Natural killer cell (primary cell): ENCODE data around the gene C2orf49. TPM values are rescaled to one million over a fixed set of nuclear protein-coding genes. Genes with fewer than 3 reads are reported as not detected.

Experiments
- ATAC-seq, 3 donors: fragments of 150-1000 bp in 2 of 3; fragments of 200-7000 bp in 1 of 3; cut with Tn5 transposase; 1 replicate in 1 of 3; 2 replicates in 2 of 3; pipeline ENCODE4 v1.10.0; 2021; ENCODE audit warnings: mild to moderate bottlenecking in 2 of 3, moderate library complexity in 2 of 3
- DNase-seq, 2 donors: peaks; one replicate each; pipeline versions ENCODE4 v3.0.0 to v3.0.0-alpha.2; 2013 to 2021; ENCODE audit warnings: mixed read lengths in 1 of 2
- H3K27ac ChIP-seq: one replicate; pipeline ENCODE4 v1.5.1; 2013; ENCODE audit warnings: mild to moderate bottlenecking, low read length
- H3K27me3 ChIP-seq: one replicate; pipeline ENCODE4 v1.6.1; 2013; ENCODE audit warnings: low read length; ENCODE audit not compliant: control insufficient read depth, insufficient read depth
- H3K36me3 ChIP-seq: one replicate; pipeline ENCODE4 v1.6.1; 2013; ENCODE audit warnings: low read length; ENCODE audit not compliant: control insufficient read depth, insufficient read depth
- H3K4me1 ChIP-seq: one replicate; pipeline ENCODE4 v1.6.1; 2013; ENCODE audit warnings: low read length; ENCODE audit not compliant: control insufficient read depth, insufficient read depth
- H3K4me3 ChIP-seq: one replicate; pipeline ENCODE4 v1.5.1; 2013; ENCODE audit warnings: low read length
- H3K9me3 ChIP-seq: one replicate; pipeline ENCODE4 v1.6.1; 2013; ENCODE audit warnings: low read length; ENCODE audit not compliant: control insufficient read depth, insufficient read depth
- H3K27ac Mint-ChIP-seq, 2 donors: one replicate each; pipeline ENCODE4 v1.8.0; 2022; ENCODE audit warnings: mild to moderate bottlenecking in 2 of 2, mixed read lengths in 2 of 2, moderate library complexity in 1 of 2
- H3K27me3 Mint-ChIP-seq, 2 donors: one replicate each; pipeline ENCODE4 v1.8.0; 2022; ENCODE audit warnings: low read depth in 2 of 2, mixed read lengths in 2 of 2
- H3K36me3 Mint-ChIP-seq: one replicate; pipeline ENCODE4 v1.8.0; 2022; ENCODE audit warnings: mixed read lengths
- H3K4me1 Mint-ChIP-seq, 2 donors: one replicate each; pipeline ENCODE4 v1.8.0; 2022; ENCODE audit warnings: mixed read lengths in 2 of 2
- H3K4me3 Mint-ChIP-seq: one replicate; pipeline ENCODE4 v1.8.0; 2022; ENCODE audit warnings: mild to moderate bottlenecking, moderate library complexity, mixed read lengths
- H3K9me3 Mint-ChIP-seq, 2 donors: one replicate each; pipeline ENCODE4 v1.8.0; 2022; ENCODE audit warnings: mixed read lengths in 2 of 2
- WGBS: methylation state at CpG from one replicate; pipeline ENCODE4 v1.1.7; 2013; ENCODE audit warnings: missing lambda C conversion rate; ENCODE audit not compliant: insufficient coverage; 5-methylcytosine and 5-hydroxymethylcytosine counted together
- intact Hi-C: fragments of 100-400 bp; cut with micrococcal nuclease; formaldehyde crosslinking; loops from one replicate; pipeline ENCODE4 v1.14.2; 2022
- total RNA-seq, 4 donors: library from RNA; stranded (reverse); fragments of 120-200 nt in 1 of 4; gene quantifications; one replicate each; pipeline versions ENCODE4 v1.2.3 to v1.2.4, GENCODE V29; 2013 to 2022
- TF ChIP-seq, protein P1 (sequence below): fragments of 200-600 bp; IDR thresholded peaks from one replicate; pipeline ENCODE4 v1.8.0; 2022; ENCODE audit warnings: antibody characterized with exemption

C2orf49 gene
- total RNA-seq, 3 donors from 2014 or later (not counting 1 experiment from before 2014, with no cell fraction given): 19.4 to 23.5 (median 23.2) TPM

DNA sequence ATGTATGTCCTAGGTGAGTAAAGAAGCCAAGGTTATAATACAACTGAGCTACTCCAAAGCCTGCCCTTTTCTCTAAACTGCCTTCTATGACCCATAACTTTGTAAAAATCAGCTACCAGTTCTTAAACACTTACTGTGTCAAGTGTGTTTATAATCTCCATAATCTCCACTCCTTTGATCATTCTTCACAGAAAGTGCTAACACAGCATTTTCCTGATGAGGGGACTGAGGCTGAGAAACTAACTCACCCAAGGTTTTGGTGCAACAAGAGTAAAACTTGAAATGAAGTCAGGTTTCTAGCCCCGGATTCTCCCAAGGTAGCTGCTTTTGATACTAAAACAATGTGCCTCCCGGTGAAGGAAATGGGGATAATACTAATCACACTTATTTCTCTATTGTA is 1.9 kb upstream of the C2orf49 start:
- intact Hi-C loops: no loop called here
- Histone ChIP-seq H3K9me3 (no peaks in the 10 kb centered on the region), H3K4me1 (peaks cover 20% of the 10 kb centered on the region), H3K4me3 (no peak overlapping the region), H3K36me3 (peaks cover 6% of the 10 kb centered on the region), H3K27ac (no peak overlapping the region), H3K27me3 (no peaks in the 10 kb centered on the region)
- H3K36me3 Mint-ChIP-seq: no peaks in the 10 kb centered on the region
- no peak overlapping the region for H3K4me3 Mint-ChIP-seq
- WGBS: 100% methylated on average over 1 of the region's 2 CpGs
- H3K9me3 Mint-ChIP-seq: no peaks in the 10 kb centered on the region
- H3K27me3 Mint-ChIP-seq: no peaks in the 10 kb centered on the region
- TF ChIP-seq, protein P1, sequence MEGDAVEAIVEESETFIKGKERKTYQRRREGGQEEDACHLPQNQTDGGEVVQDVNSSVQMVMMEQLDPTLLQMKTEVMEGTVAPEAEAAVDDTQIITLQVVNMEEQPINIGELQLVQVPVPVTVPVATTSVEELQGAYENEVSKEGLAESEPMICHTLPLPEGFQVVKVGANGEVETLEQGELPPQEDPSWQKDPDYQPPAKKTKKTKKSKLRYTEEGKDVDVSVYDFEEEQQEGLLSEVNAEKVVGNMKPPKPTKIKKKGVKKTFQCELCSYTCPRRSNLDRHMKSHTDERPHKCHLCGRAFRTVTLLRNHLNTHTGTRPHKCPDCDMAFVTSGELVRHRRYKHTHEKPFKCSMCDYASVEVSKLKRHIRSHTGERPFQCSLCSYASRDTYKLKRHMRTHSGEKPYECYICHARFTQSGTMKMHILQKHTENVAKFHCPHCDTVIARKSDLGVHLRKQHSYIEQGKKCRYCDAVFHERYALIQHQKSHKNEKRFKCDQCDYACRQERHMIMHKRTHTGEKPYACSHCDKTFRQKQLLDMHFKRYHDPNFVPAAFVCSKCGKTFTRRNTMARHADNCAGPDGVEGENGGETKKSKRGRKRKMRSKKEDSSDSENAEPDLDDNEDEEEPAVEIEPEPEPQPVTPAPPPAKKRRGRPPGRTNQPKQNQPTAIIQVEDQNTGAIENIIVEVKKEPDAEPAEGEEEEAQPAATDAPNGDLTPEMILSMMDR: no peak
- H3K27ac Mint-ChIP-seq: peak overlapping the region in 1 of 2 donors; percentile 100
- H3K4me1 Mint-ChIP-seq: peaks cover 33 to 35% of the 10 kb centered on the region in 2 donors
- no peak for DNase-seq
- ATAC-seq: no peak

- no peaks in the 10 kb centered on the region for H3K36me3 Mint-ChIP-seq
- TF ChIP-seq, protein P1: no peak
- 0% methylated on average over 5 of the region's 7 CpGs for WGBS
- Histone ChIP-seq H3K27me3 (no peaks in the 10 kb centered on the region), H3K9me3 (no peaks in the 10 kb centered on the region), H3K27ac (peak overlapping the region; percentile 98), H3K4me1 (peaks cover 16% of the 10 kb centered on the region), H3K4me3 (peak overlapping the region; percentile 96), H3K36me3 (peaks cover 17% of the 10 kb centered on the region)
- DNase-seq (no peak), ATAC-seq (no peak)
- peak overlapping the region; percentile 100 for H3K4me3 Mint-ChIP-seq
- H3K4me1 Mint-ChIP-seq: peaks cover 30% of the 10 kb centered on the region in 2 donors
- intact Hi-C loops: no loop called here
- no peaks in the 10 kb centered on the region for H3K27me3 Mint-ChIP-seq
- H3K27ac Mint-ChIP-seq: peak overlapping the region; percentile 97 to 100
- no peaks in the 10 kb centered on the region for H3K9me3 Mint-ChIP-seq
These were observed 586 bp upstream of the C2orf49 start for GRCh38 chr2:105336786-105337121.

DNA sequence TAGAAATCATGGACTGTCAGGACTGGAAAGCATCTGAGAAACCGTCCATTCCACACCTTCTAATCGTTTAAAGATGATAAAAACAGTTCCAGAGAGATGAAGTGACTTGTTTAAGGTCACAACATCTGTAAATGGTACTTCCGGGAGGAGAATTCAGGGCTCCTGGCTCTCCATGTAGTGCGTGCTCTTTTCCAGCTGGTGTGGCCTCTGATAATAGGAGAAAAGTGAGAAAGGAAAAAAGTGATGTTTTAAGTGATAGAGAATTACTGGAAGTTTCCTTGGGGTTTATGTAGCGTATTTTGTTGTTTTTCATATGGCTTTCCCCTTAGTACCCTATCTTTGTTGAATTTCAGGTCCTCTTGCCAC is 663 bp downstream of the C2orf49 start:
- WGBS: 19% methylated on average over 4 of the region's 5 CpGs
- H3K4me1 Mint-ChIP-seq: peaks cover 30% of the 10 kb centered on the region in 2 donors

GRCh38 chr2:105339414-105339813 is 2.1 kb downstream of the C2orf49 start:
- WGBS: no CpG with 5 or more reads among the region's 4 CpGs
- Mint-ChIP-seq H3K27ac (peak overlapping the region; percentile 97 to 100), H3K27me3 (no peaks in the 10 kb centered on the region), H3K4me1 (peaks cover 30% of the 10 kb centered on the region in 2 donors), H3K9me3 (no peaks in the 10 kb centered on the region), H3K36me3 (no peaks in the 10 kb centered on the region), H3K4me3 (peak overlapping the region; percentile 100)
- H3K9me3 ChIP-seq: no peaks in the 10 kb centered on the region
- intact Hi-C loops: no loop called here
- TF ChIP-seq, protein P1: no peak
- H3K4me1 ChIP-seq: peaks cover 16% of the 10 kb centered on the region
- no peak overlapping the region for H3K4me3 ChIP-seq
- H3K27me3 ChIP-seq: no peaks in the 10 kb centered on the region
- H3K36me3 ChIP-seq: peaks cover 37% of the 10 kb centered on the region
- ATAC-seq: no peak
- DNase-seq: no peak
- no peak overlapping the region for H3K27ac ChIP-seq

More for the DNA sequence above, 663 bp downstream of the C2orf49 start:
- Histone ChIP-seq H3K9me3 (no peaks in the 10 kb centered on the region), H3K27me3 (no peaks in the 10 kb centered on the region), H3K36me3 (peaks cover 27% of the 10 kb centered on the region), H3K4me1 (peaks cover 16% of the 10 kb centered on the region), H3K4me3 (peak overlapping the region; percentile 96), H3K27ac (peak overlapping the region; percentile 98)
- H3K36me3 Mint-ChIP-seq: no peaks in the 10 kb centered on the region
- DNase-seq (no peak), ATAC-seq (peak in 1 of 3 donors; percentile 9)
- TF ChIP-seq, protein P1: no peak
- no peaks in the 10 kb centered on the region for H3K9me3 Mint-ChIP-seq
- intact Hi-C loops: no loop called here
- peak overlapping the region; percentile 100 for H3K4me3 Mint-ChIP-seq
- H3K27me3 Mint-ChIP-seq: no peaks in the 10 kb centered on the region
- peak overlapping the region; percentile 97 to 100 for H3K27ac Mint-ChIP-seq
